Measurements from ENCODE around the gene FERMT3.
A peak's percentile ranks its signal among the peaks of the same experiment; 100 is the strongest.

GRCh38 chr11:64241491-64242374, 35.2 kb downstream of the FERMT3 start:
- TF ChIP-seq POLR2A (IDR thresholded peaks at IDR 0.05; ENCODE audit: low read depth, low read length) (peak; percentile 52), JUN (IDR thresholded peaks at IDR 0.05; ENCODE audit: borderline replicate concordance, insufficient read depth, insufficient read length, low read depth) (no peak), EZH2 (IDR thresholded peaks at IDR 0.05; ENCODE audit: borderline replicate concordance, low read depth, low read length, severe bottlenecking) (no peak)

All from endothelial cell of umbilical vein (primary cell).